ENCODE results near the gene TSPAN6.

The TSPAN6 gene

GRCh38 chrX:100658941-100659381 lies 22.4 kb upstream of the TSPAN6 start:
- TF ChIP-seq GATA3 (IDR thresholded peaks at IDR 0.05; ENCODE audit: low read depth, low read length), result no peak
- TF ChIP-seq GATA2 (IDR thresholded peaks at IDR 0.05; ENCODE audit: low read depth, low read length), result no peak

- no peak for TF ChIP-seq GATA2 (IDR thresholded peaks at IDR 0.05; ENCODE audit: low read depth, low read length)
- TF ChIP-seq GATA3 (IDR thresholded peaks at IDR 0.05; ENCODE audit: low read depth, low read length), result no peak
These were observed 17.7 kb upstream of the TSPAN6 start for GRCh38 chrX:100654261-100654660.

GRCh38 chrX:100652266-100652665 lies 15.7 kb upstream of the TSPAN6 start:
- TF ChIP-seq GATA3 (IDR thresholded peaks at IDR 0.05; ENCODE audit: low read depth, low read length) (no peak), GATA2 (IDR thresholded peaks at IDR 0.05; ENCODE audit: low read depth, low read length) (no peak)

GRCh38 chrX:100650841-100651240 lies 14.2 kb upstream of the TSPAN6 start:
- TF ChIP-seq GATA3 (IDR thresholded peaks at IDR 0.05; ENCODE audit: low read depth, low read length) (no peak), GATA2 (IDR thresholded peaks at IDR 0.05; ENCODE audit: low read depth, low read length) (no peak)

- TF ChIP-seq GATA2 (IDR thresholded peaks at IDR 0.05; ENCODE audit: low read depth, low read length) (no peak), GATA3 (IDR thresholded peaks at IDR 0.05; ENCODE audit: low read depth, low read length) (no peak)
These were observed 13.1 kb upstream of the TSPAN6 start for GRCh38 chrX:100649550-100650356.

GRCh38 chrX:100648458-100649417 lies 12.1 kb upstream of the TSPAN6 start:
- TF ChIP-seq GATA3 (IDR thresholded peaks at IDR 0.05; ENCODE audit: low read depth, low read length) (no peak), GATA2 (IDR thresholded peaks at IDR 0.05; ENCODE audit: low read depth, low read length) (no peak)

GRCh38 chrX:100647739-100648138 lies 11.1 kb upstream of the TSPAN6 start:
- TF ChIP-seq GATA3 (IDR thresholded peaks at IDR 0.05; ENCODE audit: low read depth, low read length) (no peak), GATA2 (IDR thresholded peaks at IDR 0.05; ENCODE audit: low read depth, low read length) (no peak)

GRCh38 chrX:100647095-100647494 lies 10.5 kb upstream of the TSPAN6 start:
- TF ChIP-seq GATA3 (IDR thresholded peaks at IDR 0.05; ENCODE audit: low read depth, low read length) (no peak), GATA2 (IDR thresholded peaks at IDR 0.05; ENCODE audit: low read depth, low read length) (no peak)

- no peak for TF ChIP-seq GATA2 (IDR thresholded peaks at IDR 0.05; ENCODE audit: low read depth, low read length)
- no peak for TF ChIP-seq GATA3 (IDR thresholded peaks at IDR 0.05; ENCODE audit: low read depth, low read length)
These were observed 8.5 kb upstream of the TSPAN6 start for GRCh38 chrX:100645106-100645505.

GRCh38 chrX:100643956-100644860 lies 7.6 kb upstream of the TSPAN6 start, which contains the start of gene SRPX2:
Gene SRPX2 (plus strand): TSS chrX:100644199. CDS start chrX:100646323, 2,124 bp downstream.
- no peak for TF ChIP-seq GATA2 (IDR thresholded peaks at IDR 0.05; ENCODE audit: low read depth, low read length)
- no peak for TF ChIP-seq GATA3 (IDR thresholded peaks at IDR 0.05; ENCODE audit: low read depth, low read length)

- TF ChIP-seq GATA2 (IDR thresholded peaks at IDR 0.05; ENCODE audit: low read depth, low read length) (no peak), GATA3 (IDR thresholded peaks at IDR 0.05; ENCODE audit: low read depth, low read length) (no peak)
These were observed 6.6 kb upstream of the TSPAN6 start for GRCh38 chrX:100643212-100643611.

- TF ChIP-seq GATA2 (IDR thresholded peaks at IDR 0.05; ENCODE audit: low read depth, low read length) (no peak), GATA3 (IDR thresholded peaks at IDR 0.05; ENCODE audit: low read depth, low read length) (no peak)
These were observed 5.7 kb upstream of the TSPAN6 start for GRCh38 chrX:100642290-100642689.

GRCh38 chrX:100635989-100636320 lies 651 bp downstream of the TSPAN6 start:
- TF ChIP-seq GATA2 (IDR thresholded peaks at IDR 0.05; ENCODE audit: low read depth, low read length) (no peak), GATA3 (IDR thresholded peaks at IDR 0.05; ENCODE audit: low read depth, low read length) (no peak)
